GM12878 (cell line): ENCODE data around the gene FCHSD2.

ENCODE experiments used
- BRCA1 ChIP-seq: IDR thresholded peaks from 2 replicates; pipeline ENCODE4 v1.6.1; 2011; ENCODE audit warnings: low read depth, low read length, improper control_type of control experiment
- CEBPZ ChIP-seq: fragments of 150-350 bp; IDR thresholded peaks from 2 replicates; pipeline ENCODE4 v1.6.1; 2016; ENCODE audit warnings: low read depth, low read length
- CHD2 ChIP-seq: IDR thresholded peaks from 2 replicates; pipeline ENCODE4 v1.6.1; 2011; ENCODE audit warnings: low read depth, low read length, improper control_type of control experiment, borderline replicate concordance
- EP300 ChIP-seq, 2 experiments: fragments of 150-350 bp in 1 of 2; IDR thresholded peaks; 2 replicates each; pipeline ENCODE4 v1.6.1; 2011 to 2012; ENCODE audit warnings: low read depth in 2 of 2, low read length in 2 of 2, borderline replicate concordance in 1 of 2, improper control_type of control experiment in 1 of 2, inconsistent platforms in 1 of 2; ENCODE audit not compliant: control insufficient read depth in 1 of 2
- EZH2 ChIP-seq: IDR thresholded peaks from 2 replicates; pipeline ENCODE4 v1.6.1; 2012; ENCODE audit warnings: low read depth, mild to moderate bottlenecking, control low read depth, inconsistent platforms, low read length, borderline replicate concordance; ENCODE audit not compliant: control insufficient read depth
- JUND ChIP-seq: IDR thresholded peaks from 2 replicates; pipeline ENCODE4 v1.6.1; 2012; ENCODE audit warnings: low read depth, mild to moderate bottlenecking, low read length, improper control_type of control experiment, moderate library complexity
- MTA3 ChIP-seq: IDR thresholded peaks from 2 replicates; pipeline ENCODE4 v1.6.1; 2012; ENCODE audit warnings: low read length, inconsistent platforms, borderline replicate concordance
- POLR2A ChIP-seq: IDR thresholded peaks from 2 replicates; pipeline ENCODE4 v1.6.1; 2011; ENCODE audit warnings: low read depth, mild to moderate bottlenecking, low read length
- SMAD5 ChIP-seq: IDR thresholded peaks from 2 replicates; pipeline ENCODE4 v1.6.1; 2016; ENCODE audit warnings: antibody characterized with exemption, low read depth
- TARDBP ChIP-seq: IDR thresholded peaks from 2 replicates; pipeline ENCODE4 v1.6.1; 2016; ENCODE audit warnings: borderline replicate concordance
- YY1 ChIP-seq: IDR thresholded peaks from 2 replicates; pipeline ENCODE4 v1.6.1; 2011; ENCODE audit warnings: low read depth, mild to moderate bottlenecking, low read length
- TF ChIP-seq, protein P1 (sequence below), 3 experiments: IDR thresholded peaks in 2 of 3; conservative IDR thresholded peaks in 1 of 3; 2 replicates each; pipeline ENCODE4 v1.5.1; 2011; ENCODE audit warnings: low read depth in 3 of 3, low read length in 3 of 3, mild to moderate bottlenecking in 3 of 3, control low read depth in 2 of 3, moderate library complexity in 2 of 3, inconsistent platforms in 1 of 3, mixed read lengths in 1 of 3; ENCODE audit not compliant: control insufficient read depth in 2 of 3, insufficient read depth in 1 of 3; ENCODE audit errors: extremely low read depth in 1 of 3

DNA sequence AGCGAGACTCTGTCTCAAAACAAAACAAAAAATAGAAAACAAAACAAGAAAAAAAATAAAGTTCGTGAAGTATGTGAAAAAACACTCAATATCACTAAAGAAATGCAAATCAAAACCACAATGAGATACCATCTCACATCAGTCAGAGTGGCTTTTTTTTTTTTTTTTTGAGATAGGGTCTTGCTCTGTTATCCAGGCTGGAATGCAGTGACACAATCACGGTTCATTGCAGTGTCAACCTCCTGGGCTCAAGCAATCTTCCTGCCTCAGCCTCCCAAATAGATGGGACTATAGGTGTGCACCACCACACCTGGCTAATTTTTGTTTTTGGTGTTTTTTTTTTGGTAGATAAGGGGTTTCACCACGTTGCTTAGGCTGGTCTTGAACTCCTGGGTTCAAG is 290.4 kb downstream of the FCHSD2 start:
- no peak for TF ChIP-seq POLR2A
- TF ChIP-seq YY1 = no peak
- TF ChIP-seq CEBPZ = no peak
- TF ChIP-seq EZH2 = no peak
- no peak for TF ChIP-seq JUND
- TF ChIP-seq TARDBP = no peak
- TF ChIP-seq MTA3 = no peak
- TF ChIP-seq SMAD5 = no peak
- TF ChIP-seq, protein P1, sequence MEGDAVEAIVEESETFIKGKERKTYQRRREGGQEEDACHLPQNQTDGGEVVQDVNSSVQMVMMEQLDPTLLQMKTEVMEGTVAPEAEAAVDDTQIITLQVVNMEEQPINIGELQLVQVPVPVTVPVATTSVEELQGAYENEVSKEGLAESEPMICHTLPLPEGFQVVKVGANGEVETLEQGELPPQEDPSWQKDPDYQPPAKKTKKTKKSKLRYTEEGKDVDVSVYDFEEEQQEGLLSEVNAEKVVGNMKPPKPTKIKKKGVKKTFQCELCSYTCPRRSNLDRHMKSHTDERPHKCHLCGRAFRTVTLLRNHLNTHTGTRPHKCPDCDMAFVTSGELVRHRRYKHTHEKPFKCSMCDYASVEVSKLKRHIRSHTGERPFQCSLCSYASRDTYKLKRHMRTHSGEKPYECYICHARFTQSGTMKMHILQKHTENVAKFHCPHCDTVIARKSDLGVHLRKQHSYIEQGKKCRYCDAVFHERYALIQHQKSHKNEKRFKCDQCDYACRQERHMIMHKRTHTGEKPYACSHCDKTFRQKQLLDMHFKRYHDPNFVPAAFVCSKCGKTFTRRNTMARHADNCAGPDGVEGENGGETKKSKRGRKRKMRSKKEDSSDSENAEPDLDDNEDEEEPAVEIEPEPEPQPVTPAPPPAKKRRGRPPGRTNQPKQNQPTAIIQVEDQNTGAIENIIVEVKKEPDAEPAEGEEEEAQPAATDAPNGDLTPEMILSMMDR (IDR thresholded peaks at IDR 0.05 in 2 of 3, conservative IDR thresholded peaks at IDR 0.05 in 1 of 3; ENCODE audit: control insufficient read depth in 2 of 3, extremely low read depth in 1 of 3, insufficient read depth in 1 of 3, low read depth in 3 of 3, low read length in 3 of 3) = no peak
- TF ChIP-seq EP300 (IDR thresholded peaks at IDR 0.05; ENCODE audit: borderline replicate concordance in 1 of 2, control insufficient read depth in 1 of 2, low read depth in 2 of 2, low read length in 2 of 2) = no peak
- TF ChIP-seq BRCA1 = no peak
- TF ChIP-seq CHD2 = no peak
